Thyroid gland (tissue), 4 donors: ENCODE measurements around the gene TUBGCP3.

Experiments used
- POLR2A ChIP-seq, 2 donors: fragments of 450-650 bp; IDR thresholded peaks; one replicate each; pipeline ENCODE4 v1.6.1; 2017; ENCODE audit warnings: antibody characterized with exemption in 2 of 2, mild to moderate bottlenecking in 2 of 2, moderate library complexity in 1 of 2
- TF ChIP-seq, protein P1 (sequence below), 6 experiments: fragments of 200-600 bp in 3 of 6; fragments of 450-650 bp in 3 of 6; sonication (generic) in 3 of 6; IDR thresholded peaks; one replicate each; pipeline ENCODE4 v1.5.1; 2016 to 2019; ENCODE audit warnings: antibody characterized with exemption in 6 of 6, mild to moderate bottlenecking in 2 of 6, inconsistent platforms in 1 of 6, moderate library complexity in 1 of 6

DNA sequence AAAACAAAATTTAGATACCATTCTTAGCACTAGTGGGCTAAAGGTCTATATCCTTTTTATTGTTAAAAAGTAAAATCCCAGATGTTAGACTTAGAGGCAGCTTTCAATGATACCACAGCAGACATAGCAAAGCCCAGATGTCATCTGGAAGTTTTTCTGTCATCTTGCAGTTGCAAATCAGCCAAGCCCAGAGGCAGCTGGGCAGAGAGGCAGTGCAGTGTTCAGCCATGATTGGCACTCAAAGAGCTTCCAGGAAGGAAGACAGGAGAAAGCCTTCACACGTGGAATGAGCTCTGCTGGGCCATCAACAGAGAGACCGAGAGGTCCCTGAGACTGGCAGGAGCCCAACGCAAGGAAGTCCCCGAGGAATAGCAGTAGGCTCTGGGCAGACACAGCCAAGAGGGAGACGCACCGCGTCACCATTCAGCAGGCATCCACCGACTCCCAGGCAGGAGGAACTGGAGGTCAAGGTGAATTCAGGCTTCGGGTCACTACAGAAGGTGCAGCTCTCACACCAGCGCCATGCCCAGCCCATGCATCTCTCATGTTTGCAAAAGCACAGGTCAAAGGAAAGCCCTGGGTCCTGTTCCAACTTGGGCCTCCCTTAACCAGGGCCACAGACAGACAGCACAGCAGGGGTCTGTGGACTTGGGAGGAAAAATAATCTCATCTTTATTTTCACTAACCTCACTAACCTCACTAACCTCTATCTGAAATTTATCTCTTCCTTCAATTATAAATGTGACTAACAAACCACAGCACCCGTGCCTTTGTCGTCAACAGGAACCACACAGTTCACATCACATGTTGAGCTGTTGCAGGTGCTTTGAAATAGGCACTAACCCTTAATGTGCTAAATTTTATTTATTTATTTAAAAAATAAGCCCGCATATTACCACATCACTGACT lies 54.9 kb downstream of the TUBGCP3 start:
- TF ChIP-seq, protein P1, sequence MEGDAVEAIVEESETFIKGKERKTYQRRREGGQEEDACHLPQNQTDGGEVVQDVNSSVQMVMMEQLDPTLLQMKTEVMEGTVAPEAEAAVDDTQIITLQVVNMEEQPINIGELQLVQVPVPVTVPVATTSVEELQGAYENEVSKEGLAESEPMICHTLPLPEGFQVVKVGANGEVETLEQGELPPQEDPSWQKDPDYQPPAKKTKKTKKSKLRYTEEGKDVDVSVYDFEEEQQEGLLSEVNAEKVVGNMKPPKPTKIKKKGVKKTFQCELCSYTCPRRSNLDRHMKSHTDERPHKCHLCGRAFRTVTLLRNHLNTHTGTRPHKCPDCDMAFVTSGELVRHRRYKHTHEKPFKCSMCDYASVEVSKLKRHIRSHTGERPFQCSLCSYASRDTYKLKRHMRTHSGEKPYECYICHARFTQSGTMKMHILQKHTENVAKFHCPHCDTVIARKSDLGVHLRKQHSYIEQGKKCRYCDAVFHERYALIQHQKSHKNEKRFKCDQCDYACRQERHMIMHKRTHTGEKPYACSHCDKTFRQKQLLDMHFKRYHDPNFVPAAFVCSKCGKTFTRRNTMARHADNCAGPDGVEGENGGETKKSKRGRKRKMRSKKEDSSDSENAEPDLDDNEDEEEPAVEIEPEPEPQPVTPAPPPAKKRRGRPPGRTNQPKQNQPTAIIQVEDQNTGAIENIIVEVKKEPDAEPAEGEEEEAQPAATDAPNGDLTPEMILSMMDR (IDR thresholded peaks at IDR 0.05) = no peak
- no peak for TF ChIP-seq POLR2A (IDR thresholded peaks at IDR 0.05)
